NOMO-1 treated with dmso at 0.1 percent for 144 hours (cell line): ENCODE data around the gene PSIP1.
"Not testable (repeated sequence)": the region's sequence is repeated elsewhere in the genome, so short reads cannot be mapped to it uniquely, and the experiment has no call there.

Experiments
- DNase-seq: peaks from one replicate; lab custom pipeline; 2025; ENCODE audit not compliant: unreplicated experiment; lab: John Stamatoyannopoulos, UW

PSIP1 gene

GRCh38 chr9:15505921-15506320, 4.8 kb downstream of the PSIP1 start:
- DNase-seq: no peak

GRCh38 chr9:15501803-15502202, 9.0 kb downstream of the PSIP1 start:
- DNase-seq: no peak

DNA sequence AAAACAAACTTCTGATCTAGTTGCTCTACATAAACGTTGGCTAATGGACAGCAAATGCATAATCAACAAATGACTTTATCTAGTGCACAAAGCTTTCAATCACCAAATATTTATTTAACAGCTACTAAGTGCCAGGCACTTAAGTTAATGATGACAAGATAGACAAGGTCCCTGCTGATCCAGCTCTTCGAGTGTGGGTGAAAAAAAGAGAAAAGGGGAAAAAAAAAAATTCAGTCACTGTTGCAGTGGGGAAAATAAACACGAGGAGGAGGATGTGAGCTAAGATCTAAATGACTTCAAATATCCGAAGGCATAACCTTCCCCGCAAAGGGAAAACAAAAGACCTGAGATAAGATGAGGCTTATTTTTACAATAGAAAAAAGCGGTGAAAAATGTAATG, 9.6 kb downstream of the PSIP1 start:
- no peak for DNase-seq

- DNase-seq: no peak
Observed at GRCh38 chr9:15499139-15499538, 11.6 kb downstream of the PSIP1 start.

GRCh38 chr9:15498246-15498995, 12.3 kb downstream of the PSIP1 start:
- DNase-seq: no peak

DNA sequence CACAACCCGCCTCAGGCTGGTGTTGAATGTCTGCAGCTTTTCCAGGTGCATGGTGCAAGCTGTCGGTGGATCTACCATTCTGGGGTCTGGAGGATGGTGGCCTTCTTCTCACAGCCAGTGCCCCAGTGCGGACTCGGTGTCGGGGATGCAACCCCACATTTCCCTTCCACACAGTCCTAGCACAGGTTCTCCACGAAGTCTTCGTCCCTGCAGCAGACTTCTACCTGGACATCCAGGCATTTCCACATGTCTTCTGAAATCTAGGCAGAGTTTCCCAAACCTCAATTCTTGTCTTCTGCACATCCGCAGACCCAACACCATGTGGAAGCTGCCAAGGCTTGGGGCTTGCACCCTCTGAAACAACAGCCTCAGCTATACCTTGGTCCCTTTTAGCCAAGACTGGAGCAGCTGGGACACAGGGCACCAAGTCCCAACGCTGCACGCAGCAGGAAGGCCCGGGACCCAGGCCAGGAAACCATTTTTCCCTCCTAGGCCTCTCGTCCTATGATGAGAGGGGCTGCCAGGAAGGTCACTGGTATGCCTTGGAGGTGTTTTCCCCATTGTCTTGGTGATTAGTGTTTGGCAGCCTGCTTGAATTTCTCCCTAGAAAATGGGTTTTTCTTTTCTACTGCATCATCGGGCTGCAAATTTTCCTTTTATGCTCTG, 18.2 kb downstream of the PSIP1 start:
- no peak for DNase-seq

DNA sequence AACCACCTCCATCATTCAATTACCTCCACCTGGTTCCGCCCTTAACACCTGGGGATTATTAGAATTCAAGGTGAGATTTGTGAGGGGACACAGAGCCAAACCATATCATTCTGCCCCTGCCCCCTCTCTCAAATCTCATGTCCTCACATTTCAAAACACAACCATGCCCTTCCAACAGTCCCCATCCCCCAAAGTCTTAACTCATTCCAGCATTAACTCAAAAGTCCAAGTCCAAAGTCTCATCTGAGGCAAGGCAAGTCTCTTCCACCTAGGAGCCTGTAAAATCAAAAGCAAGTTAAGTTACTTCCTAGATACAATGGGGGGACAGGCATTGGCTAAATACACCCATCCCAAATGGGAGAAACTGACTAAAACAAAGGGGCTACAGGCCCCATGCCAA, 18.8 kb downstream of the PSIP1 start:
- DNase-seq: no peak

DNA sequence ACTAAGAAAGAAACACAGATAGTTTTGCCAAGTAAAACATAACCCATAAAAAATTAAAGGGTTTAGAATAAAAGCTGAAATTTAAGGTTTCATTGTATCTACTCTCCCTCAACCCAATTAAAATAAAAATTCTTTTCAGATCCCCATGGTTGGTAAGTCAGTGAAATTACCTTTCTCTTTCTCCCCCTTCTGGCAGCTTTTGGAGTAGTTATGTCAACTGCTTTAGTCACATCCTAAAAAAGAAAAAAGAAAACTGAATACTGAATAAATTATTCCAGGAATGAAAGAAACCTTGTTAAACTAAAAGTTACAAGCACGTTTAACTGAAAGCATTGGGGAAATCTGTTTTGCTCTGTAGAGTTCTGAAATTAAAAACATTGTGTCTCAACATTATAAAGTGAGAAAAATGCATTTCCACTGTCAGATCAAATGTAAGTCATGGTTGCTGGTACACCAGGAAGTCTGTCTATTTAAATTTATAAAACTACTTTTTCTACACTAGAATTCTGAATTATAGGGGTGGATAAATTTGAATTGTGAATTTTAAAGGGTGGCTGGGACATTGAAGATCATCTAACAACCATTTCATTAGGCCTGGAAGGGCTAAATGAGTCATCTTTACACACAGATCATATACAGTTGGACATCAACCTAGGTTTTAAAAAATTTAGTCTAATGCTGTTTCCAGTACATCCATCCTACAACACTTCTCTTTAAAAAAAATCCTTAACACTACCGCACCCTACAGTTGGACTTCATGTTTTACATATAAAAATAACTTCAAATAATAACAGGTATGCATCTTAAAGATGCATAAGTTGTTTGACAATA, 24.7 kb downstream of the PSIP1 start:
- no peak for DNase-seq

GRCh38 chr9:15484802-15485201, 26.0 kb downstream of the PSIP1 start:
- no peak for DNase-seq

GRCh38 chr9:15482146-15482545, 28.6 kb downstream of the PSIP1 start:
- no peak for DNase-seq

- DNase-seq: no peak
Observed at GRCh38 chr9:15480028-15480427, 30.7 kb downstream of the PSIP1 start.

GRCh38 chr9:15475923-15476536, 34.7 kb downstream of the PSIP1 start:
- DNase-seq: no peak

DNA sequence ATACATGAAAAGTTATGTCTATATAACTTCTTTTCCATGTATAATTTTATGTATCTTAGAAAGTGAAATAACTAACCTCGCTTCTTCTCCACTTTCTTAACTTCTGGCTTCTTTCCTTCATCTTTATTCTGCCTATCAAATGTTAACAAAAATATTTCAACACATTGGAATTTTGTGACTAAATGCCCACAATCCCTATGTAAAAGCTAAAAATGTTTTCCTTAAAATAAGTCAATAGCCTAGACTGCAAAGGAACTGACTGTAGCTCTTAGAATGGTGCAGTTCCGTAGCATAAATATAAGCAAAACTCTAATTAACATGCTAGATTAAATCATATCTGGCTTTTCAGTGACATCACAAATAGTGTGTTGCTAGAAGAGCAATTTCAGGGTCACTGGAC, 40.9 kb downstream of the PSIP1 start:
- no peak for DNase-seq

- DNase-seq: no peak
Observed at GRCh38 chr9:15469406-15469805, 41.4 kb downstream of the PSIP1 start.

- no peak for DNase-seq
Observed at GRCh38 chr9:15468145-15468544, 42.6 kb downstream of the PSIP1 start.

GRCh38 chr9:15461601-15462000, 49.2 kb downstream of the PSIP1 start:
- DNase-seq: no peak

DNA sequence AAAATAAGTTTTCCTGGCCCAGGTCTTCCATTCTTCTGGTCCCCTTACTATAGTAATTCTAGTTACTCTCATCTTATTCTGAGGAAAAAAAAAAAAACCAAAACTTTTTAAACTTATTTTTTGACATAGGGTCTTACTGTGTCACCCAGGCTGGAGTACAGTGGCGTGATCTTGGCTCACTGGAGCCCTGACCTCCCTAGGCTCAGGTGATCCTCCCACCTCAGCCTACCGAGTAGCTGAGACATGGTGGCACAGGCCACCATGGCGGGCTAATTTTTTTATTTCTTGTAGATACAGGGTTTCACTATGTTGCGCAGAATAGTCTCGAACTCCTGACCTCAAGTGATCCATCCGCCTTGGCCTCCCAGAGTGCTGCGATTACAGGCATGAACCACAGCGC, 49.7 kb downstream of the PSIP1 start:
- no peak for DNase-seq

- no peak for DNase-seq
Observed at GRCh38 chr9:15453956-15454355, 56.8 kb downstream of the PSIP1 start.

DNA sequence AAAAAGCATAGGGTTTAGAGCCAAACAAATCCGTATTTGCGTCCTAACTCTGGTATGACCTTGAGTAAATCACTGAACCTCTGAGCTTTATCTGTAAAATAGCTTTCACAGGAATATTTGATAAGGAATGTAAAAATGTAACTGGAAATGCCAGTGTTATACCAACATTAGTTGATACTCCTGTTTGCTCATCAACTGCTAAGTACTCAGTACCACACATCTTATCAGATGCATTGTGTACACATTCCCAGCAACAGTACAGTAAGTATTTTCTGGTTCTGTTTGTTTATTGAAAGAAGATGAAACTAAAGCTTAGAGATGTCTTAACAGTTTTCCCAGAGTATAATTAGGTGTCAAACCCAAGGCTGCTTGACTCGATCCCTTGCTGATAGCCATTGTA, 66.6 kb downstream of the PSIP1 start:
- no peak for DNase-seq

- DNase-seq: not testable (repeated sequence)
Observed at GRCh38 chr9:15442264-15442663, 68.5 kb downstream of the PSIP1 start.

GRCh38 chr9:15441841-15442240, 68.9 kb downstream of the PSIP1 start:
- not testable (repeated sequence) for DNase-seq
